ENCODE data around the gene IPP.

- TF ChIP-seq CTCF (conservative IDR thresholded peaks at IDR 0.05; ENCODE audit: low read depth, low read length), result no peak
- TF ChIP-seq POLR2A (IDR thresholded peaks at IDR 0.05; ENCODE audit: low read depth, low read length), result peak; percentile 84
- TF ChIP-seq MAFK (IDR thresholded peaks at IDR 0.05; ENCODE audit: low read depth, low read length), result 0 out of 2 replicates have a peak, but pooled peaks have one; percentile 8
These were observed 63.3 kb downstream of the IPP start for GRCh38 chr1:45687014-45687753.
